Measurements from ENCODE around the gene SREK1IP1.
A peak's percentile ranks its signal among the peaks of the same experiment; 100 is the strongest.
"Not testable (repeated sequence)": the region's sequence is repeated elsewhere in the genome, so short reads cannot be mapped to it uniquely, and the experiment has no call there.

The SREK1IP1 gene

GRCh38 chr5:64700765-64701164 is 67.7 kb downstream of the SREK1IP1 start:
- TF ChIP-seq CTCF (IDR thresholded peaks at IDR 0.05): no peak
- DNase-seq: no peak
- Mint-ChIP-seq H3K36me3 (ENCODE audit: low read depth) (peaks cover 21% of the 10 kb centered on the region), H3K27me3 (ENCODE audit: low read depth, poor library complexity) (no peaks in the 10 kb centered on the region), H3K9me3 (peaks cover 22% of the 10 kb centered on the region), H3K4me1 (no peaks in the 10 kb centered on the region), H3K4me3 (no peak overlapping the region), H3K27ac (no peak overlapping the region)

- peaks cover 10% of the 10 kb centered on the region for H3K4me1 Mint-ChIP-seq
- not testable (repeated sequence) for H3K27me3 Mint-ChIP-seq (ENCODE audit: low read depth, poor library complexity); H3K27ac Mint-ChIP-seq; H3K4me3 Mint-ChIP-seq; DNase-seq
- H3K36me3 Mint-ChIP-seq (ENCODE audit: low read depth): peaks cover 31% of the 10 kb centered on the region
- H3K9me3 Mint-ChIP-seq: peaks cover 27% of the 10 kb centered on the region
Measured at GRCh38 chr5:64696414-64696813, 72.1 kb downstream of the SREK1IP1 start.

- Mint-ChIP-seq H3K4me3 (no peak overlapping the region), H3K36me3 (ENCODE audit: low read depth) (peaks cover 31% of the 10 kb centered on the region), H3K4me1 (peaks cover 31% of the 10 kb centered on the region), H3K27me3 (ENCODE audit: low read depth, poor library complexity) (peaks cover 16% of the 10 kb centered on the region), H3K27ac (no peak overlapping the region), H3K9me3 (peaks cover 27% of the 10 kb centered on the region)
- no peak for TF ChIP-seq CTCF (IDR thresholded peaks at IDR 0.05)
- DNase-seq: no peak
Measured at GRCh38 chr5:64693636-64694035, 74.9 kb downstream of the SREK1IP1 start.

- peaks cover 26% of the 10 kb centered on the region for H3K27me3 Mint-ChIP-seq (ENCODE audit: low read depth, poor library complexity)
- DNase-seq: no peak
Measured at GRCh38 chr5:64691291-64691690, 77.2 kb downstream of the SREK1IP1 start.

GRCh38 chr5:64690417-64691151 is 77.9 kb downstream of the SREK1IP1 start, which contains the start of gene SHISAL2B:
TSS of gene SHISAL2B (plus strand) at chr5:64690503. CDS start at chr5:64690624, 121 bp downstream.
- Mint-ChIP-seq H3K9me3 (peaks cover 3% of the 10 kb centered on the region), H3K27ac (no peak within 1 kb of the TSS), H3K36me3 (ENCODE audit: low read depth) (peaks cover 8% of the 10 kb centered on the region), H3K4me1 (peaks cover 32% of the 10 kb centered on the region), H3K27me3 (ENCODE audit: low read depth, poor library complexity) (peaks cover 32% of the 10 kb centered on the region), H3K4me3 (peak within 1 kb of the TSS; percentile 93)
- DNase-seq: peak; percentile 66
- TF ChIP-seq CTCF (IDR thresholded peaks at IDR 0.05): no peak

More at GRCh38 chr5:64691291-64691690, 77.2 kb downstream of the SREK1IP1 start:
- Mint-ChIP-seq H3K27ac (no peak overlapping the region), H3K4me1 (peaks cover 32% of the 10 kb centered on the region), H3K9me3 (peaks cover 10% of the 10 kb centered on the region), H3K4me3 (peak overlapping the region; percentile 75), H3K36me3 (ENCODE audit: low read depth) (peaks cover 15% of the 10 kb centered on the region)
- no peak for TF ChIP-seq CTCF (IDR thresholded peaks at IDR 0.05)

- peak overlapping the region; percentile 93 for H3K4me3 Mint-ChIP-seq
- no peak for TF ChIP-seq CTCF (IDR thresholded peaks at IDR 0.05)
- H3K27me3 Mint-ChIP-seq (ENCODE audit: low read depth, poor library complexity): peaks cover 32% of the 10 kb centered on the region
- DNase-seq: no peak
- H3K9me3 Mint-ChIP-seq: no peaks in the 10 kb centered on the region
- H3K4me1 Mint-ChIP-seq: peaks cover 32% of the 10 kb centered on the region
- H3K27ac Mint-ChIP-seq: no peak overlapping the region
- peaks cover 5% of the 10 kb centered on the region for H3K36me3 Mint-ChIP-seq (ENCODE audit: low read depth)
Measured at GRCh38 chr5:64690104-64690416, 78.4 kb downstream of the SREK1IP1 start.

Measured in nephron progenitor cell (in vitro differentiated cells).